CD1c-positive myeloid dendritic cell (primary cell): ENCODE data around the gene ADAMTS2.

ENCODE experiments used
- DNase-seq: peaks from one replicate; pipeline ENCODE4 v3.0.0-alpha.2; 2016; ENCODE audit errors: extremely low spot score

Gene ADAMTS2

GRCh38 chr5:179124853-179125788 is 220.1 kb downstream of the ADAMTS2 start:
- DNase-seq, result no peak

GRCh38 chr5:179124273-179124852 is 220.9 kb downstream of the ADAMTS2 start:
- no peak for DNase-seq

GRCh38 chr5:179123491-179124272 is 221.6 kb downstream of the ADAMTS2 start:
- DNase-seq, result no peak

- DNase-seq, result no peak
Observed at GRCh38 chr5:179123109-179123426, 222.2 kb downstream of the ADAMTS2 start.

GRCh38 chr5:179122411-179123108 is 222.7 kb downstream of the ADAMTS2 start:
- no peak for DNase-seq

DNA sequence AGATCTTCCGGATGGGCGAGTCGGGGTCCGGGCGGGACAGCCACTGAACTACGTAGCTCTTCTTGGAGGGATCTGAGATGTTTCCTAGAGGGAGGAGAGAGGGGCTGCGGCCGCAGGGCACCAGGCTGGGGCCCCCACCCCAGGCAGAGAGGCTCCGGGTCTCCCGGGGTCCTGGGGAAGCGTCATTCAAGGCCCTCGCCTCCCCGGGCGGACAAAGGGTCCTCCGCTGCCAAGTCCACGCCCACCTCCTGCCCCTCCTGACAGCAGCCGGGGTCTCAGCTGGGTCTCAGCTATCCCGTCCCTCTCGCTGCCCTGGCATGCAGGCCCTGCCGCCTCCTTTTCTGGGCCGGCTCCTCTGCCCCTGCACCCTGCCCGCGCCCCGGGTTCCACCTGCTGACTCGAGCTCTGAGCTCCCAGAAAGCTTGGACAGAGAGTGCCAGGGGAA is 223.6 kb downstream of the ADAMTS2 start:
- no peak for DNase-seq

GRCh38 chr5:179120951-179121666 is 224.2 kb downstream of the ADAMTS2 start:
- no peak for DNase-seq

DNA sequence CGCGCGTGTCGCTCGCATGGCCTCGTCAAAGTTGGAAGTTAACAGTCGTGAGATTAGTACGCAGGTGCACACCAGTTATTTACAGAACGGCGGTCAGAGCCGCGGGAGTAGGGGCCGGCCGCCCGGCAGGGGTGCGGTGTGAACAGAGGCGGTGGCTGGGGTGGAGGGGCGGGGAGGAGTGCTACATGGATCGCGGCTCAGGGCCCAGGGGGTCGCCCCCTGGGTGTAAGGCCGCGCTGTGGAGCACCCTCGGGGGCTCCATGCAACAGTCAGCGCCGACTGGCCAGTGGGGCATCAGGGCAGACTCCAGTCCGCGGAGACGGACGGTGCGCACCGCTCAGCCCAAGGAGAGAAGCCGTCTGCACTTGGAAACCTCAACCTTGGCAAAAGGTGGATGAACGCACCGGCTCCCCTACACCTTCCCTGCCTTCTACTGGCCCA is 224.8 kb downstream of the ADAMTS2 start:
- no peak for DNase-seq

DNA sequence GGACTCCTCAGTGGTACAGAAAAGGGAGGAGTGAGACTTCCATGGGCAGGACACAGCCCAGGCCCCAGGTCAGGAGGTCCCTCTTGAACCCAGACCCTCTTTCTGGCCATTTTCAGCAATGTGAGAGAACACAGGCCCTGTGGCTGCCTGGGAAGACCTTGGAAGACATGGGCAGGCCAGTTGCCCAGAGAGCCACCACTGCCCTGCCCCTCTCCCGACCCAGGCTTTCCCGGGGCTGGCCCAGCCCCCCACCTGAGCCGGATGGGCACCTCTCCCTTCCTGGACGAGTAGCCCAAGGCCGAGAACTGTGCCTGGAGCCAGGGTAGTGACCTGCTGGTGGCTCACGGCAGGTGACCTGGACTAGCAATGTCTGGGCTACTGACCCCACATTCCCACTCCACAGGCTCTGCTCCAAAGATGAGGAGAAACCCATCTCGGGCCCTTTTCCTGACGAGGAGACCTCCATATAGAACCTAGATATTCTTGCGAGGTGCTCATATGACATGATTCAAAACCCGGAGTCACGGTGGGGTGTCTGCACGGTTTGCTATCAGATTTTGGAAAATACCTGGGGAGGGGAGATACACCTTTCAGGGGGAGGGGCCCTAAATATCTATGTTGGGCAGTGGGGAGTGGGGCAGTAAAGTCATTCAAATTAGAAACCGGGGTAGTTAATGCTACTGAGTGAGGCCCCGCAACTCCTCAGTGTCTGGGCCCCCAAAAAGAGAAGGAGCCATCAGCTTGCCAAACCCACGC is 225.7 kb downstream of the ADAMTS2 start:
- DNase-seq, result no peak

- DNase-seq, result no peak
Observed at GRCh38 chr5:179118756-179119414, 226.4 kb downstream of the ADAMTS2 start.

DNA sequence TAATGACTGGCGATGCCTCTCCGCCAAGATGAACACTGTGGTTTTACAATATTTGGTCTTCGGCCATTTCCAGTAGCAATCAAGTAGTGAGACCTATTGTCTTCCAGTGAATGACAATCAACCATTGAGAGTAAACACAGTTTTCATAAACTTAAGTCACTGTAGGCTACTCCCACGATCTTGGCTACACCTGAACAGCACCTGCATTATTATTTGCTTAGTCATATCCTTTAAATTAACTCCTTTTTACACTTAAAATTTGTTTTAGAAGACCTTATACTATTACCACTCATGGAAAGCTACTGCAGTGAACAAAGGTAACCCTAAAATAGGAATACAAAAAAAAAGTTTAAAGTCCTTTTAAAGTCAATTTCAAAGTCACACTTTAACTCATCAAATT is 226.9 kb downstream of the ADAMTS2 start:
- DNase-seq, result no peak

- DNase-seq, result no peak
Observed at GRCh38 chr5:179115845-179116524, 229.3 kb downstream of the ADAMTS2 start.

DNA sequence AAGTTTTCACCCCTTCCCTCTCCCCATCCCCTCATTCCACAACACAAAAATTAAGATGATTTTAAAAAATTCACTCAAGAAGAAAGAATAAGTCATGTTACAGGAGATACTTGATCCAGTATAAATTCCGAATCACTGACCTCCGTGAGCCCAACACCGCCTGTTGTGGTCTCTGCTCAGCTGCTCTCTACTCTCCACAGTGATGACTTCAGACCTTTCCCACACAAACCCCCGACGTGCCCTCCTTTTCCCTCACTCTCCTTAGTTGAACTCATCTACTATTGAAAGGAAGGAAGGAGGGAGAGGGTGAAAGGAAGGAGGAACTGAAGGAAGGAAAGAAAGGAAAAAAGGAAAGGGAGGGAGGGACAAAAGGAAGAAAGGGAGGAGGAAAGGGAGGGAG is 230.0 kb downstream of the ADAMTS2 start:
- no peak for DNase-seq

GRCh38 chr5:179114756-179115155 is 230.5 kb downstream of the ADAMTS2 start:
- no peak for DNase-seq

DNA sequence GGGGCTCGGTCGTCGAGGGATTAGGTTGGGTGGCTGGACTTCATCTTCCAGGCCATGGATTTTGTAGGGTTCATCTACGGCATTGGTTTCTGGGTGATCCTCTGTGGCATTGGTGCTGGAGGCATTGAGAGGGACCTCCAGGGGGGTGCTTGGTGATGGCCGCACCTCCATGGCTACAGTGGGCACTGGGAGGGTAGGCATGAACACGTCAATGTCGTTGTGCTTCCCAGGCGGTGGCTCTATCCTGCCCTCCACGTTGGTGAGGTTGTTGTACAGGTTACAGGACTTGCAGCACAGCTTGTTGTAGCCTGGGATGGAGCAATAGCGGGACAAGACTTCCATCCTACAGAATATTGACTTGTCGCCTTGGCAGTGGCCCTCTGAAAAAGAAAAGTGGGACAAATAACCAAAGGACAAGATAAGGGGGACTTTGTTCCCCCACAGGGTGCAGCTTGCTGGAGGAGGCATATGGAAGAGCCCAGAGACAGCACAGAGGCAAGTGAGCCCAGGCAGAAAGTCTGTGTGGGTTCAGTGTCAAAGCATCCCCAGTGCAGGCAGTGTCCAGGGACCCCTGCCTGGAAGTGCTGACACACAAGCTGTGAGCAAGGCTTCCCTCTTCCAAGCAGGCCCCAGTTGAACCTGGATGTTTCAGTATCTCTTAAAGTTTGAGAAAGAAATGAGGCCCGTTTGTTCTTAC is 231.2 kb downstream of the ADAMTS2 start:
- no peak for DNase-seq

- no peak for DNase-seq
Observed at GRCh38 chr5:179113143-179113530, 232.1 kb downstream of the ADAMTS2 start.

GRCh38 chr5:179112469-179113142 is 232.7 kb downstream of the ADAMTS2 start:
- DNase-seq, result no peak
